Hematopoietic multipotent progenitor cell treated with erythropoietin and hydrocortisone succinate and interleukin-3 and kit ligand, for 4 days (in vitro differentiated cells): ENCODE data around the gene EML1.

ENCODE experiments used
- DNase-seq: peaks from one replicate; pipeline ENCODE4 v3.0.0-alpha.2; 2015

EML1 gene

GRCh38 chr14:99793213-99794150 is at the start of gene EML1:
Gene EML1 (plus strand): TSS chr14:99793413. CDS start chr14:99793477, 64 bp downstream.
- peak; percentile 87 for DNase-seq

DNA sequence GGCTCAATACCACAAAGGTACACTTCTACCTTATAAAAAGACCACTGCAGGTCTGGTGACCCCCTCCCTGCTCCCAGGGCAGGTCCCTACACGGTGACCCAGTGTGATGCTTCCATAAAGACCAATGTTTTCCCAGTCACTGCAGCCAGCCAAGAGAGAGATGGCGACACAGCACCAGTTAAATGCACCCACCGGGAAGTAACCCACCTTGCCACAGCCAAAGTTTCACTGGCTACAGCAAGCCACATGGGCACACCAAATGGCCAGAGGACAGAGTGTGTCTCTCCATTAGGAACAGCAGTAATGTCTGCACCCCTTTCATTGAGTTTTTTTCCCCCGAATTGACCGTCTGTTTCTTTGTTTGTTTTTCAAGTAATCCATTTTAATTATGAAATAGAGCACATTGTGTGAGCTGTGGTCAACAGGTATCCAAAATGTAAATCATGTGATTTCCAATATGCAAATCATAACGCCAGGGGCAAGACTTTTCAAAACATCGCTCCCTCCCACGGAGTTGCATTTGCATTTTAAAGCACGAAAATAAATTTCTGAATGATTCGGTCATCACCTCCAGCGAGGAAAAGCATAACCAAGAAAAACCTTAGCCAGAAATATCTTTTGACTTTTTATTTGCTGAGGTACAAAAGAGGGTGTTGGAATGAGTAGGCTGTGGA is 48.9 kb upstream of the EML1 start:
- DNase-seq: no peak

DNA sequence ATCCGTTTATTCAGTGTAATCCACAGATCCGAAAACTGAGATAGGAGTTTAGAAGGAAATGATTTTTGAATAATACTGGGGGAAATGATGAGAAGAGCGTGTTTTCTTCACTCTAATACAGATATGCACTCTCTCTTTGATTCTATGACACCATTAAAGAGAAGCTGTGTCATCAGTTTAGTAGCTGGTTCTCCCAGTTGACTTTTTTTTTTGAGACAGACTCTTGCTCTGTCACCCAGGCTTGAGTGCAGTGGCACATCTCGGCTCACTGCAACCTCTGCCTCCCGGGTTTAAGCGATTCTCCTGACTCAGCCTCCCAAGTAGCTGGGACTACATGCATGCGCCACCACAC is 48.4 kb upstream of the EML1 start:
- no peak for DNase-seq

GRCh38 chr14:99745307-99745951 is 47.8 kb upstream of the EML1 start:
- DNase-seq: no peak

DNA sequence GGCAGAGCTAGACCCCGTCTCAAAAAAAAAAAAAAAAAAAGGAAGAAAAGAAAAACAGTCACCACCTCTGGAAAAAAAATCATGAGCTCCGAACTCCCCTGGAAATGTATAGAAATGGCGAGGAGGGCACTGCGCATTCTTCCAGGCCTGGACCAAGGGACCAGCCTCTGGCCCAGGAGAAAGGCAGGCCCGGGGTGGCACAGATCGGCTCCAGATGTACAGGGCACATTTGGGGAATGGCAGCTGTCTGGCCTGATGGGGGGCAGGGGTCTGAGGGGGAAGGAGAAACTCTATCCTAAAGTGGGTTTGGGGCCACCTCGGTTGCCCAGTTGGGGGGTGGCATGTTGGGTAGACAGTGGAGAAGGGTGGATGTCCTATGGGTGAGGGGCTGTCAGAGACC is 46.0 kb upstream of the EML1 start:
- DNase-seq: no peak

DNA sequence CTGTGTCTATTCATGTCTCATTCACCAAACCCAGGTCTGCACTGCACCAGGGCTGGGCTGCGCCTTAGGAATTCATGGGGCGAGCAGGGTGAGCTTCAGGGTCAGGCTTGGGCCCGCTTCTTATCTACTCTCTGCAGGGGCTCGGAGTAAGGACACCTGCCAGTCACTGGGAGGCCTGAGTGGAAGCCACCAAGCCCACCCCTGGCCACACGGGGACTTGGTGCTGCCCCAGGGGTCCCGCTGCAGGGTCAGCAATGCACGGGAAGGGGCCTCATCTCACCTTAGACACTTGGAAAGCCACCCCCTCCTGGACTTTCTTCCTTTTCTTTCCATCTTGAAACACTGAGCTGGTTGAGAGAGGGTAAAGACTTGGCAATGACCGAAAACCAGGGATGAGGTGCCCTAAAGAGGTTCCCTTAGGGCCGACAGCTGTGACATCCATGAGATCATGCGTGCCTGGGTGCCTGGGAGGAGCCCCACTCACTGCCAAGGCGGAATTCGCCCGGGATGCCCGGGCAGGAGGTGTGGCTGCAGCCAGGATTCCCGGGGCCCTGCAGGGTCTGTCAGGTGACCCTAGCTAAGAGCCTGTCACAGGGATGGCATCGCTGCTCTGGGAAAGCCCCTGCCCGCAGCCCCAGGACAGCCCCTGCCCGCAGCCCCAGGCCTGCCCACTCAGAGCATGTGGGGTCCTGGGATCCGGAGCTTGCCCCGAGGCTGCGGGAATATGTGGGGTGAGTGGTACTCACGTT is 45.5 kb upstream of the EML1 start:
- DNase-seq: no peak

GRCh38 chr14:99748529-99748928 is 44.7 kb upstream of the EML1 start:
- DNase-seq: no peak

DNA sequence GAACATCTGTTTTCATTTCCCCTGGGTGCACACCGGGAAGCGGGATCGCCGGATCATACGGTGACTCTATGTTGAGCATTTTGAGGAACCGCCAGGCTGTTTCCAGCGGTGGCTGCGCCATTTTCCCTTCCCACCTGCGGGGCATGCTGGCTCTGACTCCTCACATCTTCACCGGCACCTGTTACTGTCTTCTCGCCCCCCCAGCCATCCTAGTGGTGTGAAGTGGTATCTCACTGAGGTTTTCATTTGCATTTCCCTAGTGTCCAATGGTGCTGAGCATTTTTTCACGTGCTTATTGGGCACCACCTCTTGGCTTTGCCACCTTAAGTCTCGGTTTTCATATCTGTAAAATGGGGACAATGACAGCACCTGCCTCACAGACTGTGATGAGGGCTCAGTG is 44.1 kb upstream of the EML1 start:
- no peak for DNase-seq

DNA sequence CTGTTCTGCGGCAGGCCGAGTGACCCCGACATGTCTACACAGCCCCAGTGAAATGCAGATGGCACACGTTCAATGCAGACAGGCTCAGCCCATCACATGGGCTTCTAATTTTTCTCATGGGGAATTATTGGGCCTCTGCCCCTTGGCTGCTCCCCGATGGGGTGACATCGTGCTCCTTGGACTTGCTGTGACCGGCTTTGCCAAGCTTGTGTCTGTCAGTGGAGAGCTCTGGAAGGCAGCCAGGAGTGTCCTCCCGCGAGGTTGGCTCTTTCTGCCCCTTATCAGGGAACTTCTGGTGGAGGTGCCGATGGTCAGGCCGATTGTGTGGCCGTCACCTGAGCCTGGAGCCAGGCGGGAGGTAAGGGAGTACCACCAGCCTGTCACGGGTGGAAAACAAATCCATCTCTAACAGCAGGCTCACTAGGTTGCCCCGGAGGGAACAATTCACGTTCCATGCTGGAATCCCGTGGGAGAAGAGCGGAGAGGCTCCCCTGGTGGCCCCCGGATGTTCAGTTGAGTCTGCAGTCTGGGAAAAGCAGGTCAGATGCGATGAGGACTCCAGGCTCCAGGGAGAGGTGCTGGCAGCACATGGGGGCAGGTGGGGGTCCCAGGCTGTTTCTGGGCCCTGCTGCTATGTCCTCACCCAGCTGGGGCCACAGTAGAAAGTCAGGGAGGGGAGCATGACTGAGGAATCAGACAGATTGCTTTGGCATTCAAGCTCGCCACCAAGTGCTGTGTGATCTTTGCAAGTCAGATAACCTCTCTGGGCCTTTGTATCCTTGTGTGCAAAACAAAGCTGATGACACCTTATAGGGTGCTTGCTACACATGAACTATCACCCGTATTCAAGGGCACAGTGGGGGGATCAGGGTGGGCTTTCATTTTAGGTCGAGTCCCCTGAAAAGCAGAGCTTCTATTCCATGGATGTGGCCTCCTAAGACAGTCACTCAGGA is 43.2 kb upstream of the EML1 start:
- no peak for DNase-seq

- no peak for DNase-seq
These were observed 42.3 kb upstream of the EML1 start for GRCh38 chr14:99750746-99751450.

- DNase-seq: peak; percentile 39
These were observed 41.4 kb upstream of the EML1 start for GRCh38 chr14:99751539-99752485.

GRCh38 chr14:99752486-99753121 is 40.6 kb upstream of the EML1 start:
- peak; percentile 49 for DNase-seq

GRCh38 chr14:99753225-99754140 is 39.7 kb upstream of the EML1 start:
- DNase-seq: no peak

DNA sequence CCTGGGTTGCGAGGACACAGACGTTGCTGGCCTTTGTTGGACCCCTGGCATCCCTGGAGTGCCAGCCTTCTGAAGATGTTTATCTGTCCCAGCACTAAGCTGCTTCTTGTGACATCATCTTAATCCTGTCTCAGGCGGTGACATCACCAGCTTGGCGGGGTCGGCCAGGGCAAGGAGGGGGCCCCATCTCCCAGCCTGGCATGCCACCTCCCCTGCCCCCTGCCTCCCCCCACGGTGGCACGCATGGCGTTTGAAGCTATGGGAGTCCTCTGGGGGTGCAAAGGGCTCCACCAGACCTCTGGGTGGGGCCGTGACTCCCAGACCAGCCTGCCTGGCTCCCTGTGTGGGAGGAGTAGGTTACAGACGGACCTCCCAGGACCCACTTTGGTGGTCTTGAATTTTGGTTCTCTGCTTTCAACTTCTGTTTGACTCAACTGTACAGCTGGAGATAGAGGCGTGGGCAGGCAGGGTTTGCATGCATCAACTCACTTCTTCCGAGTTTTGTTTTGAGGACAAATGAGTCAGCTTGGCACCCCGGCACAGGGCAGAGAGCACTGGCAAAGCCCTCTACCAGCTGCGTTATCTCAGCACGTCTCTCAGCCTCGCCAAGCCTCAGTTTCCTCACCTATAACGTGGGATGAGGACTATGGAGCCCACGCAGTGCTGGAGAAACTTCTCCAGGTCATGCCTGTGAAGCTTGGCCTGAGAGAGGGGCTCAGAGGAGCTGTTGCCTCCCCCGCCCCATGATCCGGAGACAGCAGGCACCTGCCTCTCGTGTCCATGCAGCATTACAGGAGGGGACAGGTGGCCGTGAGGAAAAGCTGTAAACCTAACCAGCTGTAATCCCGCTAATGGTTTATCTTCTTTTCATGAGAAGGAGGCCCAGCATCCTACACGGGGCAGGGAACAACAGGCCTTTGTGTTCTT is 38.8 kb upstream of the EML1 start:
- DNase-seq: no peak

- DNase-seq: no peak
These were observed 38.2 kb upstream of the EML1 start for GRCh38 chr14:99755068-99755405.

DNA sequence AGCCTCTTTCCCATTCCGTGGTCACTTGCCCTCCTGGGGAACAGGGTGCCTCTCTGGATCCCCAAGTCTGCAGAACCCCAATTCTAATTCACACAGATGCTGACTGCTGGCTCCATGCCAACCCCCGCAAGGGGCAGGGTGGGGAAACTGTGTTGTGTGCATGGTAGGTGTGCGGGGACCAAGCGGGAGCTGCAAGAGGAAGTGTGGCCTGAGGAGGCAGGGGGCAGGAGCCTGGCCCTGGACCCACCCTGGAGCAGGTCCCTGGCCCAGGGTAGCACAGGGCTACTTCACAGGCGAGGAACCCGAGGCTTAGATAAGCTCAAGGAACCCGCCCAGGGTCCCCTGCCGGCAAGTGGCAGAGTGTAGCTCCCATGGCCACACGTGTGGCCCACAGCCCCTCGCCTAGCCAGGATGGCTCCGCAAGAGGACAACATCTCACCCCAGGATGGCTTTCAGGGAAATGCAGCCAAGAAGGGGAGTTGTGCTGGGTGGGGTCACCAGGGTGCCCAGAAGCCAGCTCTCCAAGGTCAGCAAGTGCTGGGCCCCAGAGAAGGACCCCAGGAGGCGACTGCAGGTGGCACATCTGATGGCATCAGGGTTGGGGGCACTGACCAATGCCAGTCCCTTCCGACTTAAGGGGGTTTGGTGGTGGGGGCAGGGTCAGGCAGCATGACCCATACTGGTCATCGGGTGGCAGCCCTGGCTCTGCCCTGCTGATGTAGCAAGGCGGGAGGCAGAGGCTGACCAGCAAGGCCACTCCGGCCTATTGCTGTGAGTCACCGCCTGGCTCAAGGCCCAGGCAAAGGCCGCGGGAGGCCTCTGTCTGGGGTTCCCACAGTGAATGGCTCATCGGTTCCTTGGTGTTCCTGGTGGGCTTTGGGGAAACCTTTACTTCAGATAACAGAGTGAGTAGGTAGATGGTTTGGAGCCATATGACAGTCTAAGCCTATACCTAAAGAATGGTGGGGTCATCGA is 37.3 kb upstream of the EML1 start:
- no peak for DNase-seq
